ENCODE results near the gene CLSTN2. TPM values are rescaled to one million over a fixed set of nuclear protein-coding genes. Genes with fewer than 3 reads are reported as not detected.

The CLSTN2 gene
- total RNA-seq, 1 experiment from 2014 or later = 0.07 TPM

DNA sequence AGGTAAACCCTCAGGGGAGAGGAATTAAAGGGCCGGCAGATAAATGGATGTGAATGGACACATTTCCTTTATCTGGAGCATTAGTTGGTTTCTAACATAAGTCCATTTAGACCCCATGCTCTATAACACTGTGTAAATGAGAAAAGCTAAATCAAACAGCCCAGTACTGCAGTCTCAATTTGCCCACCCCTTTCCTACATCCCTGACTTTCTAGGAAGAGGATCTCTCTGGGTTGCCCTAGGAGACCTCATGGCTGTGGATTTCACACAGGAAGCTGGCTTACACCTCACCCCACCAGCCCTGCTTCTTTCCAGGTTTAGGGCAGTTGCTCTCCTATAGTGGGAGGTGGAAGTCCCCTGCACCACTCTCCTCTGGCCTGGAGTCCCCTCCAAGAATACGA is 126.2 kb downstream of the CLSTN2 start:
- TF ChIP-seq, protein P1, sequence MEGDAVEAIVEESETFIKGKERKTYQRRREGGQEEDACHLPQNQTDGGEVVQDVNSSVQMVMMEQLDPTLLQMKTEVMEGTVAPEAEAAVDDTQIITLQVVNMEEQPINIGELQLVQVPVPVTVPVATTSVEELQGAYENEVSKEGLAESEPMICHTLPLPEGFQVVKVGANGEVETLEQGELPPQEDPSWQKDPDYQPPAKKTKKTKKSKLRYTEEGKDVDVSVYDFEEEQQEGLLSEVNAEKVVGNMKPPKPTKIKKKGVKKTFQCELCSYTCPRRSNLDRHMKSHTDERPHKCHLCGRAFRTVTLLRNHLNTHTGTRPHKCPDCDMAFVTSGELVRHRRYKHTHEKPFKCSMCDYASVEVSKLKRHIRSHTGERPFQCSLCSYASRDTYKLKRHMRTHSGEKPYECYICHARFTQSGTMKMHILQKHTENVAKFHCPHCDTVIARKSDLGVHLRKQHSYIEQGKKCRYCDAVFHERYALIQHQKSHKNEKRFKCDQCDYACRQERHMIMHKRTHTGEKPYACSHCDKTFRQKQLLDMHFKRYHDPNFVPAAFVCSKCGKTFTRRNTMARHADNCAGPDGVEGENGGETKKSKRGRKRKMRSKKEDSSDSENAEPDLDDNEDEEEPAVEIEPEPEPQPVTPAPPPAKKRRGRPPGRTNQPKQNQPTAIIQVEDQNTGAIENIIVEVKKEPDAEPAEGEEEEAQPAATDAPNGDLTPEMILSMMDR (IDR thresholded peaks at IDR 0.05; ENCODE audit: unreplicated experiment) = no peak
- Mint-ChIP-seq H3K9me3 (ENCODE audit: low read depth, unreplicated experiment) (no peaks in the 10 kb centered on the region), H3K4me1 (ENCODE audit: low read depth, unreplicated experiment) (no peaks in the 10 kb centered on the region), H3K27me3 (ENCODE audit: unreplicated experiment) (peaks cover 17% of the 10 kb centered on the region), H3K36me3 (ENCODE audit: insufficient read depth, unreplicated experiment) (no peaks in the 10 kb centered on the region), H3K4me3 (ENCODE audit: low read depth, unreplicated experiment) (no peak overlapping the region), H3K27ac (ENCODE audit: unreplicated experiment) (no peak overlapping the region)
- CTCF ChIA-PET = no interaction called here
- DNase-seq = no peak
- no TSS peak for BruUV-seq (replicated peaks)
- intact Hi-C loops (cut with micrococcal nuclease; ENCODE audit: unreplicated experiment) = no loop called here

DNA sequence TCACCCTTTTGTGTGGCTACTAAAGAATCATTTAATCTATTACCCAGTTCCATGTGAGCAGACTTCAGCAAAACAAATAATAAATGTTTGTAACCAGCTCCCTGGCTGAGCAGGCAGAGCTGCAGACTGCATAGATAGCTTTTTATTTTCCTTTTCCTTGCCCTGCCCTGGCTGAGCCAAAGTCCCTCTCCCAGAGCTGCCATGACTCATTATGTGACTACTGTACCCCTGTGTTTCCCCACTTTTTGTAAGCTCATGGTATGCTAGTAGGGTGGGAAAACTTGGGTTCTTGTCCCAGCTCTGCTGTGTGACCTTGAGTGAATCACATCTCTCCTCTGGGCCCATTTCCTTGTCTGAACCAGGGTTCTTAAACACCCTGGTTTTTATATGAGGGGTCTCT is 127.5 kb downstream of the CLSTN2 start:
- Mint-ChIP-seq H3K9me3 (ENCODE audit: low read depth, unreplicated experiment) (no peaks in the 10 kb centered on the region), H3K27me3 (ENCODE audit: unreplicated experiment) (peaks cover 25% of the 10 kb centered on the region), H3K36me3 (ENCODE audit: insufficient read depth, unreplicated experiment) (no peaks in the 10 kb centered on the region), H3K4me3 (ENCODE audit: low read depth, unreplicated experiment) (no peak overlapping the region), H3K4me1 (ENCODE audit: low read depth, unreplicated experiment) (no peaks in the 10 kb centered on the region), H3K27ac (ENCODE audit: unreplicated experiment) (no peak overlapping the region)
- TF ChIP-seq, protein P1 (IDR thresholded peaks at IDR 0.05; ENCODE audit: unreplicated experiment) = no peak
- DNase-seq = no peak
- intact Hi-C loops (cut with micrococcal nuclease; ENCODE audit: unreplicated experiment) = no loop called here
- BruUV-seq (replicated peaks) = no TSS peak
- CTCF ChIA-PET = no interaction called here

DNA sequence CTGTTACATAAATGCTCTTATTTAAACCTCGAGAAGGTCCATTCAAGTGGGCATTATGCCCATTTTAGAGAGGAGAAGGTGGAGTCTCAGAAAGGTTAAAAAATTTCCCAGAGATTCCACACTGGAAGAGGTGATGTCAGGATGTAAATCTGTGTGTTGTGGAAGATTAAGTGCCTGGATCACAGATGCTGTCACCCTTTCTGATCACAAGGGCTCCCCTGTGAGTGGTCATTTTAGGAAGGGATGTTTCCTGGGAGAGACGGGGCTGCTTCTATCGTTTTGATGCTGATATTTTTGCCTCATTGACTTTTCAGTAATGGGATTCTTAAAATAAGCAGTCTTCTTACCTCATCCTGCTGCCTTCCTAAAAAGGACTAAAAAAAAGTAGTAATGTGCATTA is 132.5 kb downstream of the CLSTN2 start:
- Mint-ChIP-seq H3K4me1 (ENCODE audit: low read depth, unreplicated experiment) (no peaks in the 10 kb centered on the region), H3K4me3 (ENCODE audit: low read depth, unreplicated experiment) (no peak overlapping the region), H3K27me3 (ENCODE audit: unreplicated experiment) (peaks cover 9% of the 10 kb centered on the region), H3K27ac (ENCODE audit: unreplicated experiment) (no peak overlapping the region), H3K9me3 (ENCODE audit: low read depth, unreplicated experiment) (no peaks in the 10 kb centered on the region), H3K36me3 (ENCODE audit: insufficient read depth, unreplicated experiment) (no peaks in the 10 kb centered on the region)
- CTCF ChIA-PET = no interaction called here
- intact Hi-C loops (cut with micrococcal nuclease; ENCODE audit: unreplicated experiment) = no loop called here
- BruUV-seq (replicated peaks) = no TSS peak
- DNase-seq = no peak
- TF ChIP-seq, protein P1 (IDR thresholded peaks at IDR 0.05; ENCODE audit: unreplicated experiment) = no peak

DNA sequence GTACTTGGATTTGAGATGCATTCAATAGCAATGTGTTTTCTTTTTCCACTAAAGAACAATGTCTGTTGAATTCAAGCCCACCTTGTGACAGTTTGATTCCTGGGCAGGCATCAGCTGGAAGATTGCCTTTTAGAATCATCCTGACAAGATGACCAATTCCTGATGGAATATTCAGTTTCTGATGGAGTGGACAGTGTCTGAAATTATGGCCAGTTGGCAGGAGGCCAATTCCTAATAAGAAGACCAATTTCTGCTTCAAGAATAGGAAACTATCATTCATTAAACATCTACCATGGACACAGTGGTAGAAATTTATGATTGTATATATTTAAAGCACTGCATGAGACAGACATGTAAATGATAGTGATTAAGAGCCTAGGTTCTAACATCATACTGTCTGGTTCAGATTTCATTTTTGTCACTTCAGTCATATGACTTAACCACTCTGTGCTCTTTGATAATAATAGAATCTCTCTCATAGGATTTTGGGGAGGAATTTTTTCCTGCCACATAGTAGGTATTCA is 133.6 kb downstream of the CLSTN2 start:
- CTCF ChIA-PET = no interaction called here
- Mint-ChIP-seq H3K27ac (ENCODE audit: unreplicated experiment) (no peak overlapping the region), H3K4me3 (ENCODE audit: low read depth, unreplicated experiment) (no peak overlapping the region), H3K9me3 (ENCODE audit: low read depth, unreplicated experiment) (no peaks in the 10 kb centered on the region), H3K36me3 (ENCODE audit: insufficient read depth, unreplicated experiment) (no peaks in the 10 kb centered on the region), H3K27me3 (ENCODE audit: unreplicated experiment) (peaks cover 9% of the 10 kb centered on the region), H3K4me1 (ENCODE audit: low read depth, unreplicated experiment) (no peaks in the 10 kb centered on the region)
- TF ChIP-seq, protein P1 (IDR thresholded peaks at IDR 0.05; ENCODE audit: unreplicated experiment) = no peak
- no peak for DNase-seq
- no TSS peak for BruUV-seq (replicated peaks)
- intact Hi-C loops (cut with micrococcal nuclease; ENCODE audit: unreplicated experiment) = no loop called here
